Common myeloid progenitor, CD34-positive (primary cell): ENCODE results near the gene CBX1.

ENCODE experiments used
- CTCF ChIA-PET: fragments of 350-600 bp; sonication (Branson Sonifier 250); formaldehyde crosslinking; loops from one replicate; lab custom pipeline; 2021; ENCODE audit warnings: antibody characterized with exemption; lab: Charles Lee
- POLR2A ChIA-PET: fragments of 350-600 bp; sonication (Branson Sonifier 250); formaldehyde crosslinking; loops from one replicate; lab custom pipeline; 2021; ENCODE audit warnings: antibody characterized with exemption; lab: Charles Lee
- DNase-seq, 3 donors: peaks; one replicate each; pipeline versions ENCODE4 v3.0.0 to v3.0.0-alpha.2; 2013
- H3K27ac ChIP-seq, 2 experiments: 1 replicate in 1 of 2; 2 replicates in 1 of 2; pipeline ENCODE4 v1.7.0; 2013; ENCODE audit warnings: inconsistent platforms in 2 of 2, low read length in 2 of 2, mild to moderate bottlenecking in 2 of 2, low read depth in 1 of 2, moderate library complexity in 1 of 2; ENCODE audit not compliant: severe bottlenecking in 2 of 2, insufficient read depth in 1 of 2, poor library complexity in 1 of 2
- H3K27me3 ChIP-seq, 5 experiments: replicated peaks in 2 of 5; 1 replicate in 3 of 5; 2 replicates in 2 of 5; pipeline versions ENCODE4 v1.6.1 to v1.7.0; 2013; ENCODE audit warnings: low read length in 4 of 5, mild to moderate bottlenecking in 2 of 5, moderate library complexity in 2 of 5, inconsistent platforms in 1 of 5; ENCODE audit not compliant: insufficient read depth in 5 of 5, control insufficient read depth in 4 of 5
- H3K36me3 ChIP-seq, 4 experiments: 1 replicate in 2 of 4; 2 replicates in 2 of 4; pipeline versions ENCODE4 v1.6.1 to v1.7.0; 2013; ENCODE audit warnings: low read length in 3 of 4, control low read depth in 1 of 4, mild to moderate bottlenecking in 1 of 4; ENCODE audit not compliant: control insufficient read depth in 4 of 4, insufficient read depth in 4 of 4
- H3K4me1 ChIP-seq, 4 experiments: 1 replicate in 3 of 4; 2 replicates in 1 of 4; pipeline versions ENCODE4 v1.6.1 to v1.7.1; 2013; ENCODE audit warnings: low read length in 3 of 4, mild to moderate bottlenecking in 3 of 4, control low read depth in 1 of 4, inconsistent platforms in 1 of 4, moderate library complexity in 1 of 4; ENCODE audit not compliant: control insufficient read depth in 4 of 4, insufficient read depth in 4 of 4; ENCODE audit errors: control extremely low read depth in 1 of 4
- H3K4me3 ChIP-seq, 7 experiments: 1 replicate in 4 of 7; 2 replicates in 3 of 7; pipeline versions ENCODE4 v1.5.1 to v1.7.0; 2013; ENCODE audit warnings: mild to moderate bottlenecking in 7 of 7, low read length in 6 of 7, moderate library complexity in 6 of 7, inconsistent platforms in 2 of 7, low read depth in 2 of 7, control low read depth in 1 of 7; ENCODE audit not compliant: insufficient read depth in 4 of 7, control insufficient read depth in 1 of 7; ENCODE audit errors: extremely low read depth in 1 of 7
- H3K9me3 ChIP-seq, 5 experiments: 1 replicate in 4 of 5; 2 replicates in 1 of 5; pipeline versions ENCODE4 v1.6.1 to v1.7.1; 2013; ENCODE audit warnings: low read length in 4 of 5, mild to moderate bottlenecking in 2 of 5, inconsistent platforms in 1 of 5, low read depth in 1 of 5, moderate library complexity in 1 of 5; ENCODE audit not compliant: control insufficient read depth in 4 of 5, insufficient read depth in 2 of 5; ENCODE audit errors: control extremely low read depth in 1 of 5
- WGBS: methylation state at CpG from one replicate; pipeline ENCODE4 v1.1.5; 2013; ENCODE audit not compliant: insufficient coverage; 5-methylcytosine and 5-hydroxymethylcytosine counted together

Gene CBX1

DNA sequence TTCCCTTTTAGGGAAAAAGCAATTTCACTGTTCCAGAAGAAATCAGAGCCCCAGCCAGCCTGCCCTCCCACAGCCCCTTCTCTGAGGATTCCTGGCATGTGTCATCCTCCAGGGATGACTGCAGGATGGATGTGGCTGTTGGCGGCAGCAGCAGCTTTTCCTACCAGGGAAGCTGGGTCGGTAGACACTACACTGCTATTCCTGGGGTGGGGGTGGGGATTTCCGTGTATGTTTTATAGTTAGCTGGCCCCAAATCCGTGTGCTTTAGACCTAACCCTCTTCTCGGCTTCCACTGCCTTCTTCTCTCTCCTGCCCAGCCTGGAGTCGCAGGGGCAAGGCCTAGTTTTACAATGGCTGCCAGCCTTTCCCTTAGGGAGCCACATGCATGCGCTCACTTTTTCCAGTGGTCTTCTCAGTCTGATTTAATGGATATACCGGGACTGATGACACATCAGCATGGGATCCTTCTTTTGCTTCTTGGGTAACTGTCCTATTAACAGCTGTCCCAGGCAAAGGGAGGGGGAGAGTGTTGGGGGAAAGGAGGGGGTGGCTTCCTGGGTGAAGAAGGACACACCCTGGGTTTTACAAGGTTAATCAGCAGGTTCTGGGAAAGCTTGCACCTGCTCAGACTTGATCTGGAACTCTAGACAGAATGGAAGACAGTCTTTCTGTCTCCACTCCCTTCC is 55.8 kb downstream of the CBX1 start:
- 86% methylated on average over 2 of the region's 8 CpGs for WGBS
- no peak overlapping the region for H3K4me3 ChIP-seq
- no peak overlapping the region for H3K27ac ChIP-seq
- no peaks in the 10 kb centered on the region for H3K9me3 ChIP-seq
- ChIA-PET CTCF (interaction anchor here (1.1 to 4.8 kb wide), 7 partner anchors 13 to 35 kb away, joined by 3 to 36 read pairs (median 4); no protein-coding TSS in a partner anchor), POLR2A (interaction anchor here (0.7 kb wide), 1 partner anchor 9 kb away, joined by 3 read pairs; no protein-coding TSS in a partner anchor)
- H3K27me3 ChIP-seq: no peaks in the 10 kb centered on the region
- DNase-seq: no peak
- H3K4me1 ChIP-seq: peaks cover 7 to 30% (median 23%) of the 10 kb centered on the region in 4 experiments
- peaks cover 0 to 6% (median under 1%) of the 10 kb centered on the region in 4 experiments for H3K36me3 ChIP-seq

DNA sequence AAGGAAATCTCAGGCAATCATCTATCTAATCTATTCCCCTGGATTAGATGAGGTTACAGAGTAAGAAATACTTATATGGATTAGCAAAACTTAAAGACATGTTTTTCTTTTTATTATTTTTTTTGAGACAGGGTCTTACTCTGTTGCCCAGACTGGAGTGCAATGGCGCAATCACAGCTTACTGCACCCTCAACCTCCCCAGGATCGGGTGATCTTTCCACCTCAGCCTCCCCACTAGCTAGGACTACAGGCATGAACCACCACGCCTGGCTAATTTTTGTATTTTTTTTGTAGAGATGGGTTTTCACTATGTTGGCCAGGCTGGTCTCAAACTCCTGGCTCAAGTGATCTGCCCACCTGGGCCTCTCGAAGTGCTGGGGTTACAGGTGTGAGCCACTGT is 56.4 kb downstream of the CBX1 start:
- no peak for DNase-seq
- POLR2A ChIA-PET: no interaction called here
- H3K4me3 ChIP-seq: no peak overlapping the region
- 100% methylated on average over 3 of the region's 4 CpGs for WGBS
- H3K27ac ChIP-seq: no peak overlapping the region
- peaks cover 7 to 28% (median 20%) of the 10 kb centered on the region in 4 experiments for H3K4me1 ChIP-seq
- H3K9me3 ChIP-seq: no peaks in the 10 kb centered on the region
- peaks cover 0 to 6% (median 0%) of the 10 kb centered on the region in 4 experiments for H3K36me3 ChIP-seq
- CTCF ChIA-PET: interaction anchor here (1.1 to 2.7 kb wide), 7 partner anchors 10 to 36 kb away, joined by 3 to 13 read pairs (median 6); no protein-coding TSS in a partner anchor
- peaks cover 0 to 2% (median 0%) of the 10 kb centered on the region in 5 experiments for H3K27me3 ChIP-seq

DNA sequence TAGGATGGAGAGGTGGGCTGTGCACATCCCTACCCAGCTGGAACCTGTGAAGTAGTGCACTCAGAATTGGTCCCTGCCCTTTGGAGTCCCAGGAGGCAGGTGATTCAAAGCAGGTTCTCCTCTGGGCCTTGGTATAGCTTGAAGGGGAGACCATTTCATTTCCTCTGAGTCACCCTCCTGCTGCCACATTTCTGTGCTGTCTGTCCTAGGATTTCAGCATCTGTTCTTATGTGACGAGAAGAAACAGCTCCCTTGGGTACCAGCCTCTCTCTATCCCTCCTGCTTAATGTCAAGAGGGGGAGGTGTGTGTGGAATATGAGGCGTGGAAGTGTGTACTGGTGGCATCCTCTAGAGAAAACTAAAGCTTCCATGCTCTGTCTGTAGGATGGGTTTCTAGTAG is 58.1 kb downstream of the CBX1 start:
- DNase-seq: no peak
- WGBS: 86% methylated on average over 1 of the region's 2 CpGs
- ChIA-PET POLR2A (no interaction called here), CTCF (interaction anchor here (0.8 to 3.8 kb wide), 12 partner anchors 8 to 570 kb away, joined by 3 to 19 read pairs (median 6); no protein-coding TSS in a partner anchor)
- Histone ChIP-seq H3K36me3 (peaks cover 0 to 6% (median 0%) of the 10 kb centered on the region in 4 experiments), H3K9me3 (no peaks in the 10 kb centered on the region), H3K27me3 (peaks cover 0 to 13% (median 3%) of the 10 kb centered on the region in 5 experiments), H3K27ac (no peak overlapping the region), H3K4me3 (no peak overlapping the region), H3K4me1 (peaks cover 7 to 18% (median 10%) of the 10 kb centered on the region in 4 experiments)

DNA sequence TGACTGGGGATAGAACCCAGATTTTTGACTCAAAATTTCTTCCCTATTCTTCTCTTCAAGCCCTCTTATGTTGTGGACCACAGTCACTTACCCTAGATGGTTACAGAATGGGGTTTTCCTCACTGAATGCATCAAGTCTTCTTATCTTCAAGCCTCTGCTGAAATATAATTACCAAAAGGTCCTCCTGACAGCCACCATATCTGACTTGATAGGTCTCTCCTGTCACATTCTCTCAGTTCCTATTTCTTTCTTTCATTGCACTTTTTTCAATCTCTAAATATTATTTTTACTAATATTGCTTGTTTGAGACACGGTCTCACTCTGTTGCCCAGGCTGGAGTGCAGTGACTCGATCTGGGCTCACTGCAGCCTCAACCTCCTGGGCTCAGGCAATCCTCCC is 62.6 kb downstream of the CBX1 start:
- Histone ChIP-seq H3K27me3 (peaks cover 4 to 41% (median 7%) of the 10 kb centered on the region in 5 experiments), H3K9me3 (no peaks in the 10 kb centered on the region), H3K4me1 (peaks cover 0 to 13% (median 11%) of the 10 kb centered on the region in 4 experiments), H3K4me3 (no peak overlapping the region), H3K27ac (no peak overlapping the region), H3K36me3 (no peaks in the 10 kb centered on the region)
- WGBS: 100% methylated on average over 1 of the region's 2 CpGs
- no peak for DNase-seq
- POLR2A ChIA-PET: no interaction called here
- CTCF ChIA-PET: interaction anchor here (0.8 to 4.7 kb wide), 3 partner anchors 10 to 12 kb away, joined by 3 to 40 read pairs (median 3); no protein-coding TSS in a partner anchor

DNA sequence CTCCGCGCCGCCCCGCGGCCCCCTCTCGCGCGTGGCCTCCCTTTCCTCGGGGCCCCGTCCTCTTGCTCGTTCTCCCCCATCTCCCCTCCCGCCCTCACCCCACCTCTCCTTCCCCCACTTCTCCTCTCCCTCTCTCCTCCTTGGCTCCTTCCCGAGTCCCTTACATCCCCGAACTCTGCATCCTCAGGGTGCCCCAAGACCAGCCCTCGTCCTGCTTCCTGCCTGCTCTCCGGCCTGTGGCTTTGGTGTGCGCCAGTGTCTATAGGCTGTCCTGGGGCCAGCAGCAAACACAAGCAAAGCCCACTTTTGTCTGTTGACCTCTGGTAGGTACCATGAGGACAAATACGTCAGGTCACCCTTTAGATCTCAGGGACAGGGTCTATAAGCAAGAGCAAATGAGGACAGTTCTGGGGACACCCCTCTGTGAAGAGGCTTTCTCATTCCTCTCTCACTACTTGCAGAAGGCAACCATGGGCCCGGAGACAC is 63.4 kb downstream of the CBX1 start:
- peaks cover 4 to 41% (median 10%) of the 10 kb centered on the region in 5 experiments for H3K27me3 ChIP-seq
- H3K36me3 ChIP-seq: no peaks in the 10 kb centered on the region
- no peaks in the 10 kb centered on the region for H3K9me3 ChIP-seq
- 19% methylated on average over 9 of the region's 19 CpGs for WGBS
- no peak for DNase-seq
- no peak overlapping the region for H3K27ac ChIP-seq
- peaks cover 0 to 13% (median 11%) of the 10 kb centered on the region in 4 experiments for H3K4me1 ChIP-seq
- ChIA-PET POLR2A (no interaction called here), CTCF (interaction anchor here (0.8 to 4.7 kb wide), 3 partner anchors 9 to 29 kb away, joined by 3 to 40 read pairs (median 3); no protein-coding TSS in a partner anchor)
- H3K4me3 ChIP-seq: peak overlapping the region in 1 of 7 experiments; percentile 52

DNA sequence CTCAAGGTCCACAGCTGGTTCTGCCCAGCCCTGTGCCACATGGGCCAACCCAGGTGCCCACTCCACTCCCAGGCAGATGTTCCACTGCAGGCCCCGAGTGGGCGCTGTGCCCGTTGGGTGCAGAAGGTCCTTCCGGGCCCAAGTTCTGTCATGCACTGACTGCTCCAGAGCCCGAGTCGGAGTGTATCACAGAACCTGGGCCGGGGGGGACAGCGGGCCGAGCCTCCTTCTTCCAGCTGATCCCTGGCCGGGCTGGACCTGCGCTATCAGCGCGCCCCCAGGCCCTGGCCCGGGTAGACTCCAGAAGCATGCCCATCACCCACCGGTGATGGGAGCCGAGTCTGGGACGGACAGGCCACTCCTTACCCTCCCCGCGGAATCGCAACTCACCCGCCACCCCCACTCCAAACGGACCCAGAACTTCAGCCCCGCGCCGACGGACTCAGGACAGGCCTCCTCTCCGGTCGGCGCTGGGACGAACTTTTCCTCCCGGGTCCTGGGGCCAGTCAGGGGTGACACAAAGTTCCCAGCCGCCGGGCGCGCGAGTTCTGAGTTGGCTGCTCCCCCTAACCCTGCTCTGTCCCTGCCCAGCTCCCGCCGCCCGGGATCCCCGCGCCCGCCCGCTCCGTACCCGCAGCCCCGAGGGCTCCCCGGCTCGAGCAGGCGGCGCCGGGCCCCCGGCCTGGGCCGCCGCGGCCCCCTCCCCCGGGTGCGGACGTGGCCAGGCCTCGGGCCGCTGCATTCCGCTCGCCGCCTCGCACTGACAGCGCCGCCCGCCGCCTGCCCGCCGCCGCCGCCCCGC is 64.0 kb downstream of the CBX1 start, which contains the start of gene COPZ2:
COPZ2 (minus strand) TSS at position 762 of the 802 bp plus-strand sequence; CDS start at position 742, 20 bp downstream.
- DNase-seq: peak; percentile 51 to 75 (median 74)
- no peak within 1 kb of the TSS for H3K27ac ChIP-seq

More for the DNA sequence above, 64.0 kb downstream of the CBX1 start, which contains the start of gene COPZ2:
- CTCF ChIA-PET: interaction anchor here (0.6 to 4.7 kb wide), 11 partner anchors 10 to 61 kb away, joined by 3 to 40 read pairs (median 6); partner anchors contain the start of gene NFE2L1
- Histone ChIP-seq H3K4me1 (peaks cover 0 to 13% (median 11%) of the 10 kb centered on the region in 4 experiments), H3K27me3 (peaks cover 4 to 41% (median 12%) of the 10 kb centered on the region in 5 experiments), H3K4me3 (peak within 1 kb of the TSS; percentile 29 to 84 (median 60)), H3K36me3 (no peaks in the 10 kb centered on the region), H3K9me3 (no peaks in the 10 kb centered on the region)
- POLR2A ChIA-PET: interaction anchor here (0.7 kb wide), 1 partner anchor 8 kb away, joined by 3 read pairs; no protein-coding TSS in a partner anchor
- WGBS: 0% methylated on average over 70 of the region's 73 CpGs
